ENCODE measurements around the gene GPSM3.

GRCh38 chr6:32149092-32149755 lies 43.2 kb downstream of the GPSM3 start:
- TF ChIP-seq REST (IDR thresholded peaks at IDR 0.05) (no peak), CTCF (IDR thresholded peaks at IDR 0.05; ENCODE audit: low read depth, low read length, missing input control) (no peak), GABPA (IDR thresholded peaks at IDR 0.05 in 1 of 2, conservative IDR thresholded peaks at IDR 0.05 in 1 of 2) (no peak), YY1 (IDR thresholded peaks at IDR 0.05) (no peak), HNF4G (IDR thresholded peaks at IDR 0.05) (no peak), MAX (IDR thresholded peaks at IDR 0.05) (no peak)

Measured in liver (tissue), 3 donors.